Ascending aorta (tissue), 2 donors: ENCODE data around the gene SDK1. TPM values are rescaled to one million over a fixed set of nuclear protein-coding genes. Genes with fewer than 3 reads are reported as not detected.

Experiments
- DNase-seq, 2 donors: peaks; one replicate each; pipeline ENCODE4 v3.0.0-alpha.2; 2019; ENCODE audit warnings: low spot score in 2 of 2
- H3K27ac ChIP-seq, 2 donors: fragments of 200-600 bp; sonication (generic); one replicate each; pipeline ENCODE4 v1.5.1; 2016 to 2017; ENCODE audit warnings: mild to moderate bottlenecking in 1 of 2
- H3K27me3 ChIP-seq: fragments of 200-600 bp; sonication (generic); one replicate; pipeline ENCODE4 v1.5.1; 2017
- H3K36me3 ChIP-seq, 2 donors: fragments of 200-600 bp; sonication (generic); one replicate each; pipeline ENCODE4 v1.5.1; 2016
- H3K4me1 ChIP-seq, 2 donors: fragments of 200-600 bp; sonication (generic); one replicate each; pipeline ENCODE4 v1.5.1; 2016 to 2017; ENCODE audit warnings: mild to moderate bottlenecking in 1 of 2
- H3K4me3 ChIP-seq, 2 donors: fragments of 200-600 bp; sonication (generic); one replicate each; pipeline ENCODE4 v1.5.1; 2016 to 2017; ENCODE audit warnings: mild to moderate bottlenecking in 1 of 2
- H3K9me3 ChIP-seq, 2 donors: fragments of 200-600 bp; sonication (generic); one replicate each; pipeline ENCODE4 v1.5.1; 2016
- CTCF ChIP-seq, 3 experiments: fragments of 200-600 bp in 2 of 3; fragments of 450-650 bp in 1 of 3; sonication (generic) in 2 of 3; IDR thresholded peaks; one replicate each; pipeline ENCODE4 v1.5.1; 2016 to 2019; ENCODE audit warnings: antibody characterized with exemption in 3 of 3, mild to moderate bottlenecking in 1 of 3, moderate library complexity in 1 of 3
- intact Hi-C: fragments of 100-400 bp; cut with DNase I; formaldehyde crosslinking; loops from one replicate; pipeline ENCODE4 v1.15.1; 2023
- total RNA-seq: library from RNA; depleted of rRNA; stranded (reverse); fragments of >200 nt; gene quantifications from one replicate; pipeline ENCODE4 v1.1.0, GENCODE V29; 2016

Gene SDK1
- total RNA-seq, 1 donor from 2014 or later = 13.3 TPM

GRCh38 chr7:3678314-3678810, 377.3 kb downstream of the SDK1 start:
- Histone ChIP-seq H3K27me3 (no peaks in the 10 kb centered on the region), H3K4me1 (no peaks in the 10 kb centered on the region), H3K27ac (no peak overlapping the region), H3K36me3 (no peaks in the 10 kb centered on the region), H3K9me3 (no peaks in the 10 kb centered on the region), H3K4me3 (no peak overlapping the region)
- DNase-seq = no peak
- intact Hi-C loops = no loop called here
- no peak for TF ChIP-seq CTCF (IDR thresholded peaks at IDR 0.05)

GRCh38 chr7:3682028-3682710, 381.1 kb downstream of the SDK1 start:
- no peak for DNase-seq
- no peaks in the 10 kb centered on the region for H3K4me1 ChIP-seq
- intact Hi-C loops = no loop called here
- no peak for TF ChIP-seq CTCF (IDR thresholded peaks at IDR 0.05)
- H3K36me3 ChIP-seq = no peaks in the 10 kb centered on the region
- no peaks in the 10 kb centered on the region for H3K27me3 ChIP-seq
- H3K4me3 ChIP-seq = no peak overlapping the region
- no peak overlapping the region for H3K27ac ChIP-seq
- H3K9me3 ChIP-seq = no peaks in the 10 kb centered on the region

- Histone ChIP-seq H3K27ac (no peak overlapping the region), H3K9me3 (no peaks in the 10 kb centered on the region), H3K4me3 (no peak overlapping the region), H3K36me3 (no peaks in the 10 kb centered on the region), H3K27me3 (no peaks in the 10 kb centered on the region), H3K4me1 (no peaks in the 10 kb centered on the region)
- intact Hi-C loops = no loop called here
- DNase-seq = no peak
- no peak for TF ChIP-seq CTCF (IDR thresholded peaks at IDR 0.05)
Measured at GRCh38 chr7:3683546-3684539, 382.8 kb downstream of the SDK1 start.

GRCh38 chr7:3688071-3688470, 387.0 kb downstream of the SDK1 start:
- no peak for DNase-seq
- Histone ChIP-seq H3K36me3 (no peaks in the 10 kb centered on the region), H3K4me1 (no peaks in the 10 kb centered on the region), H3K27me3 (no peaks in the 10 kb centered on the region), H3K27ac (no peak overlapping the region), H3K9me3 (no peaks in the 10 kb centered on the region), H3K4me3 (no peak overlapping the region)
- intact Hi-C loops = no loop called here
- TF ChIP-seq CTCF (IDR thresholded peaks at IDR 0.05) = no peak

GRCh38 chr7:3688842-3689241, 387.8 kb downstream of the SDK1 start:
- TF ChIP-seq CTCF (IDR thresholded peaks at IDR 0.05) = no peak
- Histone ChIP-seq H3K27me3 (no peaks in the 10 kb centered on the region), H3K9me3 (no peaks in the 10 kb centered on the region), H3K27ac (no peak overlapping the region), H3K4me1 (no peaks in the 10 kb centered on the region), H3K4me3 (no peak overlapping the region), H3K36me3 (no peaks in the 10 kb centered on the region)
- no peak for DNase-seq
- intact Hi-C loops = no loop called here
